Measurements from ENCODE around the gene TGM2. TPM values are rescaled to one million over a fixed set of nuclear protein-coding genes. Genes with fewer than 3 reads are reported as not detected.

Gene TGM2
- total and polyA plus RNA-seq, 2 experiments from 2014 or later, result 119 to 275 TPM

GRCh38 chr20:38146156-38146555 lies 18.9 kb downstream of the TGM2 start:
- Histone ChIP-seq H3K4me3 (no peak overlapping the region), H3K4me1 (ENCODE audit: low read depth) (peaks cover 18% of the 10 kb centered on the region), H3K27me3 (no peaks in the 10 kb centered on the region), H3K9me3 (ENCODE audit: low read depth) (no peaks in the 10 kb centered on the region), H3K27ac (no peak overlapping the region), H3K36me3 (peaks cover 17% of the 10 kb centered on the region)
- no peak for TF ChIP-seq CTCF (IDR thresholded peaks at IDR 0.05; ENCODE audit: low read depth, low read length)
- no peak for DNase-seq (ENCODE audit: low read depth in 1 of 2, low spot score in 1 of 2)

- H3K4me3 ChIP-seq, result no peak overlapping the region
- no peaks in the 10 kb centered on the region for H3K27me3 ChIP-seq
- peaks cover 18% of the 10 kb centered on the region for H3K4me1 ChIP-seq (ENCODE audit: low read depth)
- TF ChIP-seq CTCF (IDR thresholded peaks at IDR 0.05; ENCODE audit: low read depth, low read length), result no peak
- DNase-seq (ENCODE audit: low read depth in 1 of 2, low spot score in 1 of 2), result no peak
- H3K27ac ChIP-seq, result no peak overlapping the region
- no peaks in the 10 kb centered on the region for H3K9me3 ChIP-seq (ENCODE audit: low read depth)
- peaks cover 15% of the 10 kb centered on the region for H3K36me3 ChIP-seq
Measured at GRCh38 chr20:38145729-38146075, 19.4 kb downstream of the TGM2 start.

- TF ChIP-seq CTCF (IDR thresholded peaks at IDR 0.05; ENCODE audit: low read depth, low read length), result no peak
Measured at GRCh38 chr20:38144974-38145728, 19.9 kb downstream of the TGM2 start.

GRCh38 chr20:38144598-38144973 lies 20.5 kb downstream of the TGM2 start:
- Histone ChIP-seq H3K27ac (peak overlapping the region; percentile 86), H3K4me1 (ENCODE audit: low read depth) (peaks cover 18% of the 10 kb centered on the region), H3K27me3 (no peaks in the 10 kb centered on the region), H3K9me3 (ENCODE audit: low read depth) (no peaks in the 10 kb centered on the region), H3K4me3 (no peak overlapping the region), H3K36me3 (peaks cover 6% of the 10 kb centered on the region)
- no peak for TF ChIP-seq CTCF (IDR thresholded peaks at IDR 0.05; ENCODE audit: low read depth, low read length)
- no peak for DNase-seq (ENCODE audit: low read depth in 1 of 2, low spot score in 1 of 2)

More at GRCh38 chr20:38144974-38145728, 19.9 kb downstream of the TGM2 start:
- H3K9me3 ChIP-seq (ENCODE audit: low read depth), result no peaks in the 10 kb centered on the region
- H3K27ac ChIP-seq, result peak overlapping the region; percentile 86
- H3K4me3 ChIP-seq, result no peak overlapping the region
- peaks cover 18% of the 10 kb centered on the region for H3K4me1 ChIP-seq (ENCODE audit: low read depth)
- H3K27me3 ChIP-seq, result no peaks in the 10 kb centered on the region
- no peak for DNase-seq (ENCODE audit: low read depth in 1 of 2, low spot score in 1 of 2)
- peaks cover 9% of the 10 kb centered on the region for H3K36me3 ChIP-seq

GRCh38 chr20:38143646-38144554 lies 21.2 kb downstream of the TGM2 start:
- TF ChIP-seq CTCF (IDR thresholded peaks at IDR 0.05; ENCODE audit: low read depth, low read length), result no peak
- Histone ChIP-seq H3K36me3 (peaks cover 10% of the 10 kb centered on the region), H3K4me1 (ENCODE audit: low read depth) (peaks cover 18% of the 10 kb centered on the region), H3K4me3 (no peak overlapping the region), H3K9me3 (ENCODE audit: low read depth) (no peaks in the 10 kb centered on the region), H3K27ac (peak overlapping the region; percentile 86), H3K27me3 (no peaks in the 10 kb centered on the region)
- peak; percentile 49 to 60 for DNase-seq (ENCODE audit: low read depth in 1 of 2, low spot score in 1 of 2)

All from cardiac muscle cell (in vitro differentiated cells and primary cell).